ENCODE measurements around the gene SCN5A.

SCN5A gene

GRCh38 chr3:38519651-38520050, 129.8 kb downstream of the SCN5A start:
- Histone ChIP-seq H3K27me3 (ENCODE audit: low read depth, low read length) (no peaks in the 10 kb centered on the region), H3K36me3 (replicated peaks; ENCODE audit: low read depth, low read length) (peaks cover 36% of the 10 kb centered on the region), H3K4me3 (ENCODE audit: low read length) (no peak overlapping the region), H4K20me1 (ENCODE audit: insufficient read depth, low read length) (no peaks in the 10 kb centered on the region), H3K79me2 (ENCODE audit: low read length) (no peaks in the 10 kb centered on the region), H3K4me2 (ENCODE audit: low read length) (no peak overlapping the region), H3K4me1 (ENCODE audit: low read length) (no peaks in the 10 kb centered on the region), H3K9ac (ENCODE audit: low read length) (no peak overlapping the region), H3K9me3 (ENCODE audit: insufficient read depth, low read length) (no peaks in the 10 kb centered on the region), H2AFZ (ENCODE audit: low read depth, low read length) (no peak overlapping the region), H3K27ac (ENCODE audit: low read length) (no peak overlapping the region)
- TF ChIP-seq EZH2phosphoT487 (IDR thresholded peaks at IDR 0.05; ENCODE audit: low read depth), result no peak
- no peak for TF ChIP-seq CTCF (IDR thresholded peaks at IDR 0.05; ENCODE audit: low read depth, low read length)

- Histone ChIP-seq H3K27ac (ENCODE audit: low read length) (no peak overlapping the region), H3K4me3 (ENCODE audit: low read length) (no peak overlapping the region), H3K27me3 (ENCODE audit: low read depth, low read length) (no peaks in the 10 kb centered on the region), H3K9ac (ENCODE audit: low read length) (no peak overlapping the region), H3K79me2 (ENCODE audit: low read length) (no peaks in the 10 kb centered on the region), H3K4me1 (ENCODE audit: low read length) (no peaks in the 10 kb centered on the region), H3K4me2 (ENCODE audit: low read length) (no peak overlapping the region), H2AFZ (ENCODE audit: low read depth, low read length) (no peak overlapping the region), H4K20me1 (ENCODE audit: insufficient read depth, low read length) (no peaks in the 10 kb centered on the region), H3K9me3 (ENCODE audit: insufficient read depth, low read length) (no peaks in the 10 kb centered on the region), H3K36me3 (replicated peaks; ENCODE audit: low read depth, low read length) (peaks cover 32% of the 10 kb centered on the region)
- TF ChIP-seq EZH2phosphoT487 (IDR thresholded peaks at IDR 0.05; ENCODE audit: low read depth), result no peak
- no peak for TF ChIP-seq CTCF (IDR thresholded peaks at IDR 0.05; ENCODE audit: low read depth, low read length)
These were observed 130.5 kb downstream of the SCN5A start for GRCh38 chr3:38519000-38519399.

GRCh38 chr3:38516669-38517068, 132.8 kb downstream of the SCN5A start:
- Histone ChIP-seq H2AFZ (ENCODE audit: low read depth, low read length) (no peak overlapping the region), H3K27ac (ENCODE audit: low read length) (no peak overlapping the region), H3K36me3 (replicated peaks; ENCODE audit: low read depth, low read length) (peaks cover 28% of the 10 kb centered on the region), H3K9ac (ENCODE audit: low read length) (no peak overlapping the region), H3K79me2 (ENCODE audit: low read length) (no peaks in the 10 kb centered on the region), H3K4me2 (ENCODE audit: low read length) (no peak overlapping the region), H3K9me3 (ENCODE audit: insufficient read depth, low read length) (no peaks in the 10 kb centered on the region), H3K4me1 (ENCODE audit: low read length) (no peaks in the 10 kb centered on the region), H3K4me3 (ENCODE audit: low read length) (no peak overlapping the region), H3K27me3 (ENCODE audit: low read depth, low read length) (no peaks in the 10 kb centered on the region), H4K20me1 (ENCODE audit: insufficient read depth, low read length) (no peaks in the 10 kb centered on the region)
- no peak for TF ChIP-seq EZH2phosphoT487 (IDR thresholded peaks at IDR 0.05; ENCODE audit: low read depth)
- TF ChIP-seq CTCF (IDR thresholded peaks at IDR 0.05; ENCODE audit: low read depth, low read length), result no peak

- no peaks in the 10 kb centered on the region for H3K9me3 ChIP-seq (ENCODE audit: insufficient read depth, low read length)
- H3K4me1 ChIP-seq (ENCODE audit: low read length), result no peaks in the 10 kb centered on the region
- H3K79me2 ChIP-seq (ENCODE audit: low read length), result no peaks in the 10 kb centered on the region
- no peak overlapping the region for H3K4me3 ChIP-seq (ENCODE audit: low read length)
- H3K27ac ChIP-seq (ENCODE audit: low read length), result no peak overlapping the region
- H3K27me3 ChIP-seq (ENCODE audit: low read depth, low read length), result no peaks in the 10 kb centered on the region
- TF ChIP-seq CTCF (IDR thresholded peaks at IDR 0.05; ENCODE audit: low read depth, low read length), result no peak
- TF ChIP-seq EZH2phosphoT487 (IDR thresholded peaks at IDR 0.05; ENCODE audit: low read depth), result no peak
- no peaks in the 10 kb centered on the region for H4K20me1 ChIP-seq (ENCODE audit: insufficient read depth, low read length)
- H3K9ac ChIP-seq (ENCODE audit: low read length), result no peak overlapping the region
- peaks cover 28% of the 10 kb centered on the region for H3K36me3 ChIP-seq (replicated peaks; ENCODE audit: low read depth, low read length)
- H2AFZ ChIP-seq (ENCODE audit: low read depth, low read length), result no peak overlapping the region
- no peak overlapping the region for H3K4me2 ChIP-seq (ENCODE audit: low read length)
These were observed 134.1 kb downstream of the SCN5A start for GRCh38 chr3:38515367-38515766.

Data from OCI-LY3 (cell line).